ENCODE data around the gene RAD51B.

Gene RAD51B

DNA sequence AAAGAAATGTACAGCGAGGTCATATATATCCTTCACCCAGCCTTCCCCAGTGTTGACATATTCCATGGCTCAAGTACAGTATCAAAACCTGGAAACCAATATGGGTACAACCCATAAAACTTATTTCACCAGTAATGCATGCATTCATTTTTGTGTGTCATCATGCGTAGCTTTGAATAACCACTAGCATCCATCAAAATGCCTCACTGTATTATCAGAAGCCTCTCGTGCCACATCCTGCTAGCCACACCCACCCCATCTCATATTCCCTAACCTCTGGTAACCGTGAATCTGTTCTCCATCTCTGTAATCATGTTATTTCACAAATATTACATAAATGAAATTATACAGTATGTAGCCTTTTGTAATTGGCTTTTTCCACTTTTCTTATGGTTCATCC lies 314.3 kb downstream of the RAD51B start:
- DNase-seq (ENCODE audit: low read depth), result no peak
- TF ChIP-seq, protein P1, sequence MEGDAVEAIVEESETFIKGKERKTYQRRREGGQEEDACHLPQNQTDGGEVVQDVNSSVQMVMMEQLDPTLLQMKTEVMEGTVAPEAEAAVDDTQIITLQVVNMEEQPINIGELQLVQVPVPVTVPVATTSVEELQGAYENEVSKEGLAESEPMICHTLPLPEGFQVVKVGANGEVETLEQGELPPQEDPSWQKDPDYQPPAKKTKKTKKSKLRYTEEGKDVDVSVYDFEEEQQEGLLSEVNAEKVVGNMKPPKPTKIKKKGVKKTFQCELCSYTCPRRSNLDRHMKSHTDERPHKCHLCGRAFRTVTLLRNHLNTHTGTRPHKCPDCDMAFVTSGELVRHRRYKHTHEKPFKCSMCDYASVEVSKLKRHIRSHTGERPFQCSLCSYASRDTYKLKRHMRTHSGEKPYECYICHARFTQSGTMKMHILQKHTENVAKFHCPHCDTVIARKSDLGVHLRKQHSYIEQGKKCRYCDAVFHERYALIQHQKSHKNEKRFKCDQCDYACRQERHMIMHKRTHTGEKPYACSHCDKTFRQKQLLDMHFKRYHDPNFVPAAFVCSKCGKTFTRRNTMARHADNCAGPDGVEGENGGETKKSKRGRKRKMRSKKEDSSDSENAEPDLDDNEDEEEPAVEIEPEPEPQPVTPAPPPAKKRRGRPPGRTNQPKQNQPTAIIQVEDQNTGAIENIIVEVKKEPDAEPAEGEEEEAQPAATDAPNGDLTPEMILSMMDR (IDR thresholded peaks at IDR 0.05; ENCODE audit: insufficient read depth, low read depth, low read length, missing control alignments), result no peak
- H3K4me3 ChIP-seq (ENCODE audit: low read depth, low read length), result no peak overlapping the region

DNA sequence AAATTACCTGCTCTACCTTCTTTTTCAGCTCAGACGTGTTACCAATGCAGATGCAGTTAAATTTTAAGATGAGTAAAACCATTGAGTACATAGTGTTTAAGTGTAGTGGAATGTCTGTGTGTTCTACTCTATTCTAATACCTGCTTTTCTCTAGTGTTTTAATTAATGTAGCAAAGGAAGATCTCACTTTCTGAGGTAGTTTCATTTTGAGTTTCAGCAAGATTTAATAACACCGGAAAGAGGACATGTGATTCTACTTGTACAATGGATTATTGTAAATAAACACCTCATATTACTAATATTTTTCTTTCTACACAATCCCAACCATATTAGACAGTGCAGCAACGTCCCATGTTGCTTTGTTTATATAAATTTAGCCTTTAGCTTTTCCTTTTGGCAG lies 315.4 kb downstream of the RAD51B start:
- TF ChIP-seq, protein P1 (IDR thresholded peaks at IDR 0.05; ENCODE audit: insufficient read depth, low read depth, low read length, missing control alignments), result no peak
- H3K4me3 ChIP-seq (ENCODE audit: low read depth, low read length), result no peak overlapping the region
- DNase-seq (ENCODE audit: low read depth), result no peak

DNA sequence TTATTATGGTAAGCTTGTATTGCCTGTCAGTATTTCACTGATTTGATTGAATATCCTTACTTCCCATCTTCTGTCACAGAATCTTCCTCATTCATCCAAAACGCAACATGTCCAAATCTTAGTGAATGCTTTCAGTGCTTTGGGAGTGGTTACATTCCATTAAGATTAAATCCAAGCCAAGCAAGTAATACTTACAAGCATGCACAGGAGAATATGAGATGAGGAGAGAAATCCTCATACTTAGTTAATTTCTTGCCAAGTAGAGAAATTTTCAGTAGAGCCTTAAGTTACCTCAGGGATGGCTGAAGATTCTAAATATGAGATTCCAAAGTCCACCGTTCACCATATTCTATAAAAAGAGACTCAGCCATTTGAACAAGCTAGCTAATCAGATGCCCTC lies 316.0 kb downstream of the RAD51B start:
- no peak for DNase-seq (ENCODE audit: low read depth)
- H3K4me3 ChIP-seq (ENCODE audit: low read depth, low read length), result no peak overlapping the region
- TF ChIP-seq, protein P1 (IDR thresholded peaks at IDR 0.05; ENCODE audit: insufficient read depth, low read depth, low read length, missing control alignments), result no peak

DNA sequence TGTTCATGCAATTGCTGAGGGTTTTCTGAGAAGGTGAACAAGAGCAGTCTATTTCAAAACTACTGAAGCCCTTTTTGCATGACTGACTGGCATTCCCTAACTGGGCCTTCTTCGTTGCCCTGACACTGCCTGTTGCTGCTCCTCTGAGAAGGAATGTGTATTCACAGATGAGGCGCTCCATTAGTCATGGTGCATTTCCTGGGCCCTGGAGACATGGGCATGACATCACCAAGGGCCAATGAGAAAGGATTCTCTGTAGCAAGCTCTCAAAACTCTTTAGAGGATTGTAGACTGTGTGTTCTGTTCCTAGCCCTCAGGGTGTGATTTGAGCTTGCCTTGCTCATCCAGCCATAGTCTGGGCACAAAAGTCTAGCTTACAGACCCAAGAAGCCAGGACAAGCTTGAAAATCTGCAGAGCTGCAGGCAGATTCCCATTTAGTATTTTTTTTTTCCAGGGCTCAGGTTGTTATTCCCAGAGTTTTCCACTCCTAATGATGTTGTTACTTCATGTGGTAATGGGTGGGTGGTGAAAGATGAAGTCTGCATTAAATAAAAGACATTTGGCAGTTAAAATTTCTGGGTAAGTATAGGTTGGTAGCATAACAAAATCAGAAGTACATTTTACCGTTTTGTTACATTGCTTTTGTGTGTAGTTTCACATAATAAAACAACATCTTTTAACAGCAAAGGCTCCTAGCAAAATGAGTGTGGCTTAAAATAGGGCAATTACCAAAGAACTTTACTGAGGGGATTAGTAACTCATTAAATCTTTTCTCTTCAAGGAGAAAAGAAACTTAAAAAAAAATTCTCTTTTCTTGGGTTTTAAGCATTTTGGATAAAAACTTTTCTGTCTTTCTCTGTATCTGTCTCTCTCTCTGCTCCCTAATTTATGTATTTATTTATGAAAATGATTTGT lies 318.4 kb downstream of the RAD51B start:
- TF ChIP-seq, protein P1 (IDR thresholded peaks at IDR 0.05; ENCODE audit: insufficient read depth, low read depth, low read length, missing control alignments), result no peak
- DNase-seq (ENCODE audit: low read depth), result peak; percentile 5
- H3K4me3 ChIP-seq (ENCODE audit: low read depth, low read length), result no peak overlapping the region

DNA sequence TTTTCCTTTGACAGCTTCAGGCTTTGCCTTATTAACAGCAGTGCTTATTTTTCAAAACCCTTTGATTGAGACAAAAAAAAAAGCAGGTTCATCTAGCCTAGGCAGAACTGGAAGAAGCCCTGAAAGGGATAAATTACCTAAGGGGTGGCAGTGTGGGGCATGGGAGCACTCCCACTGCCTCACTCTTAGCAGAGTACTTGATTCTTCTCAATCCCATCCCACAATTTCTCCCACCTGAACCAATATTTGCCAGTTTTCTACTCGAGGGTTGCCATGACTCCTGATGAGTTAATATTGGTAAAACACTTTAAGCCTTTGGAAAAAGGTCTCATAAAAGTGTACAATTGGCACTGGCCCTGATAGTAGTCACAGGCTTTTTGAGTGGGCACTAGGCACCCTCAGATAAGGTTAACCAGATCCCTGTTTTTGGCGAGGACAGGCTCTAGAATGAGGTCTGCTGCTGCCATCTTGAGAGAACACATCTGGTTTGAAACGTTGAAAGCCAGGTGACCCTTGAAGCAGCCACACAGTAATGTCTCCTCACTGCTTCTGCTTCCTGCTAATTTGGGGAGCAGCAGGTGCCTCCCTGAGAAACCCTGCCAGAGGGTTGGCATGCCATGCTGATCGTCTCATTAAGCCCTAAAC lies 320.0 kb downstream of the RAD51B start:
- TF ChIP-seq, protein P1 (IDR thresholded peaks at IDR 0.05; ENCODE audit: insufficient read depth, low read depth, low read length, missing control alignments), result no peak
- no peak for DNase-seq (ENCODE audit: low read depth)
- H3K4me3 ChIP-seq (ENCODE audit: low read depth, low read length), result no peak overlapping the region

DNA sequence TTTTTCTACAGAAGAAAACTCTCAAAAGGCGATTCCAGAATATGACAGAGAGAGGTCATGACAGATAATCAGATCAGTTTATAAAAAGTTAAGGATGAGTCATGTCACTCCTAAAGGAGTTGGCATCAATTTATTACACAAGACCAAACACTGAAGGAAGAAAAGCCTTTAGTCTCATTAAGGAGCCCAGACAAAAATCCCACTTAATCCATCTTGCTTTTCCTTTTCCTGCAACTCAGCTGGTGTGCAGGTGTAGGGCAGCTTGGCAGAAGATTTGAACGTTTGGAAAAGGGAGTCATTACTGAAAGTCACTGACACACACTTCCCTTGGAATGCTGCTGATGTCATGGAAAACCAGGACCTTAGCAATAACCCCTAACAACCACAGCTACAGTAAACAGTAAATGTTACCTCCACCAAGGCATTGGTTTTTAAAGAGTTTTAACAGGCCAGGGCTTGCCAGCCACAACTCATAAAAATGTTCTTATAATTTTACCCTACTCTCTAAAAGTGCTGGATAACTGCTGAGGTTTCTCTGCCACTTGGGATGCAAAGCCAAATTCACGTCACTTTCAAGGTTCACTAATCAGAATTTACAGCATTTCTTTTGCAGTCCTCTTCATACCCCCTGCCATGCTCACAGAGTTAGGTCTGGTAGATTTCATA lies 320.6 kb downstream of the RAD51B start:
- TF ChIP-seq, protein P1 (IDR thresholded peaks at IDR 0.05; ENCODE audit: insufficient read depth, low read depth, low read length, missing control alignments), result no peak
- H3K4me3 ChIP-seq (ENCODE audit: low read depth, low read length), result no peak overlapping the region
- no peak for DNase-seq (ENCODE audit: low read depth)

All from GM12865 (cell line).